Measurements from ENCODE around the gene NPHS1. TPM values are rescaled to one million over a fixed set of nuclear protein-coding genes. Genes with fewer than 3 reads are reported as not detected.

Gene NPHS1
- total RNA-seq, 1 experiment from 2014 or later: not detected

GRCh38 chr19:35783469-35784434 is 68.6 kb downstream of the NPHS1 start:
- H3K9me3 Mint-ChIP-seq (ENCODE audit: unreplicated experiment): no peaks in the 10 kb centered on the region
- peaks cover 5% of the 10 kb centered on the region for H3K36me3 Mint-ChIP-seq (ENCODE audit: insufficient read depth, unreplicated experiment)
- Histone ChIP-seq H3K27me3 (replicated peaks; ENCODE audit: control insufficient read depth, insufficient read depth, low read length) (no peaks in the 10 kb centered on the region), H3K4me1 (no peaks in the 10 kb centered on the region), H3K36me3 (ENCODE audit: control insufficient read depth, insufficient read depth, low read length) (no peaks in the 10 kb centered on the region; the same call in 1 of the 2 replicates), H3K4me3 (ENCODE audit: low read depth, low read length) (no peak overlapping the region), H3K9me3 (no peaks in the 10 kb centered on the region)
- TF ChIP-seq, protein P1, sequence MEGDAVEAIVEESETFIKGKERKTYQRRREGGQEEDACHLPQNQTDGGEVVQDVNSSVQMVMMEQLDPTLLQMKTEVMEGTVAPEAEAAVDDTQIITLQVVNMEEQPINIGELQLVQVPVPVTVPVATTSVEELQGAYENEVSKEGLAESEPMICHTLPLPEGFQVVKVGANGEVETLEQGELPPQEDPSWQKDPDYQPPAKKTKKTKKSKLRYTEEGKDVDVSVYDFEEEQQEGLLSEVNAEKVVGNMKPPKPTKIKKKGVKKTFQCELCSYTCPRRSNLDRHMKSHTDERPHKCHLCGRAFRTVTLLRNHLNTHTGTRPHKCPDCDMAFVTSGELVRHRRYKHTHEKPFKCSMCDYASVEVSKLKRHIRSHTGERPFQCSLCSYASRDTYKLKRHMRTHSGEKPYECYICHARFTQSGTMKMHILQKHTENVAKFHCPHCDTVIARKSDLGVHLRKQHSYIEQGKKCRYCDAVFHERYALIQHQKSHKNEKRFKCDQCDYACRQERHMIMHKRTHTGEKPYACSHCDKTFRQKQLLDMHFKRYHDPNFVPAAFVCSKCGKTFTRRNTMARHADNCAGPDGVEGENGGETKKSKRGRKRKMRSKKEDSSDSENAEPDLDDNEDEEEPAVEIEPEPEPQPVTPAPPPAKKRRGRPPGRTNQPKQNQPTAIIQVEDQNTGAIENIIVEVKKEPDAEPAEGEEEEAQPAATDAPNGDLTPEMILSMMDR (IDR thresholded peaks at IDR 0.05; ENCODE audit: insufficient read depth in 1 of 2, low read depth in 1 of 2, low read length in 1 of 2, severe bottlenecking in 1 of 2, unreplicated experiment in 1 of 2): peak in 1 of 2 experiments; percentile 29
- H3K4me1 Mint-ChIP-seq (ENCODE audit: low read depth, unreplicated experiment): peaks cover 8% of the 10 kb centered on the region
- POLR2A ChIA-PET: interaction anchor here (0.6 kb wide), 1 partner anchor 36 kb away, joined by 4 read pairs; the partner anchor contains the start of gene LIN37
- intact Hi-C loops (cut with micrococcal nuclease; ENCODE audit: unreplicated experiment): no loop called here
- CTCF ChIA-PET: interaction anchor here (0.5 to 0.6 kb wide), 3 partner anchors 7 to 399 kb away, joined by 3 to 7 read pairs (median 4); no protein-coding TSS in a partner anchor
- no peaks in the 10 kb centered on the region for H3K27me3 Mint-ChIP-seq (ENCODE audit: insufficient read depth, unreplicated experiment)
- no peak overlapping the region for H3K4me3 Mint-ChIP-seq (ENCODE audit: unreplicated experiment)
- BruUV-seq (replicated peaks): no TSS peak
- H3K27ac Mint-ChIP-seq (ENCODE audit: unreplicated experiment): no peak overlapping the region
- DNase-seq: no peak

GRCh38 chr19:35782589-35782988 is 69.7 kb downstream of the NPHS1 start:
- TF ChIP-seq, protein P1 (IDR thresholded peaks at IDR 0.05; ENCODE audit: insufficient read depth in 1 of 2, low read depth in 1 of 2, low read length in 1 of 2, severe bottlenecking in 1 of 2, unreplicated experiment in 1 of 2): no peak
- ChIA-PET CTCF (interaction anchor here (1.0 kb wide), 1 partner anchor 148 kb away, joined by 3 read pairs; no protein-coding TSS in a partner anchor), POLR2A (no interaction called here)
- H3K9me3 Mint-ChIP-seq (ENCODE audit: unreplicated experiment): no peaks in the 10 kb centered on the region
- intact Hi-C loops (cut with micrococcal nuclease; ENCODE audit: unreplicated experiment): no loop called here
- H3K36me3 ChIP-seq (ENCODE audit: control insufficient read depth, insufficient read depth, low read length): no peaks in the 10 kb centered on the region; the same call in 1 of the 2 replicates
- H3K4me1 ChIP-seq: no peaks in the 10 kb centered on the region
- H3K4me3 ChIP-seq (ENCODE audit: low read depth, low read length): no peak overlapping the region
- H3K9me3 ChIP-seq: no peaks in the 10 kb centered on the region
- no peaks in the 10 kb centered on the region for H3K27me3 Mint-ChIP-seq (ENCODE audit: insufficient read depth, unreplicated experiment)
- H3K27me3 ChIP-seq (replicated peaks; ENCODE audit: control insufficient read depth, insufficient read depth, low read length): no peaks in the 10 kb centered on the region
- H3K4me1 Mint-ChIP-seq (ENCODE audit: low read depth, unreplicated experiment): peaks cover 8% of the 10 kb centered on the region
- no peak for DNase-seq
- no TSS peak for BruUV-seq (replicated peaks)
- no peak overlapping the region for H3K27ac Mint-ChIP-seq (ENCODE audit: unreplicated experiment)
- H3K36me3 Mint-ChIP-seq (ENCODE audit: insufficient read depth, unreplicated experiment): peaks cover 5% of the 10 kb centered on the region
- no peak overlapping the region for H3K4me3 Mint-ChIP-seq (ENCODE audit: unreplicated experiment)

GRCh38 chr19:35781650-35782049 is 70.7 kb downstream of the NPHS1 start:
- Mint-ChIP-seq H3K36me3 (ENCODE audit: insufficient read depth, unreplicated experiment) (peaks cover 5% of the 10 kb centered on the region), H3K27ac (ENCODE audit: unreplicated experiment) (no peak overlapping the region), H3K9me3 (ENCODE audit: unreplicated experiment) (no peaks in the 10 kb centered on the region), H3K27me3 (ENCODE audit: insufficient read depth, unreplicated experiment) (no peaks in the 10 kb centered on the region), H3K4me3 (ENCODE audit: unreplicated experiment) (no peak overlapping the region), H3K4me1 (ENCODE audit: low read depth, unreplicated experiment) (peaks cover 8% of the 10 kb centered on the region)
- ChIA-PET POLR2A (no interaction called here), CTCF (interaction anchor here (1.0 kb wide), 1 partner anchor 149 kb away, joined by 3 read pairs; no protein-coding TSS in a partner anchor)
- Histone ChIP-seq H3K36me3 (ENCODE audit: control insufficient read depth, insufficient read depth, low read length) (no peaks in the 10 kb centered on the region; the same call in 1 of the 2 replicates), H3K9me3 (no peaks in the 10 kb centered on the region), H3K4me1 (no peaks in the 10 kb centered on the region), H3K27me3 (replicated peaks; ENCODE audit: control insufficient read depth, insufficient read depth, low read length) (no peaks in the 10 kb centered on the region), H3K4me3 (ENCODE audit: low read depth, low read length) (no peak overlapping the region)
- TF ChIP-seq, protein P1 (IDR thresholded peaks at IDR 0.05; ENCODE audit: insufficient read depth in 1 of 2, low read depth in 1 of 2, low read length in 1 of 2, severe bottlenecking in 1 of 2, unreplicated experiment in 1 of 2): no peak
- DNase-seq: no peak
- intact Hi-C loops (cut with micrococcal nuclease; ENCODE audit: unreplicated experiment): no loop called here
- BruUV-seq (replicated peaks): no TSS peak

Data from Caco-2 (cell line).